D721Med (cell line): ENCODE measurements around the gene TOGARAM2.

Source experiments
- DNase-seq: peaks from one replicate; pipeline ENCODE4 v3.0.0; 2011; ENCODE audit warnings: low spot score; ENCODE audit not compliant: insufficient read length
- FAIRE-seq: peaks from 2 replicates; lab custom pipeline; 2011; peaks lifted over from hg19 to GRCh38; lab: Jason Lieb, UNC
- CTCF ChIP-seq: IDR thresholded peaks from 2 replicates; pipeline ENCODE4 v1.5.1; 2012; ENCODE audit warnings: mild to moderate bottlenecking, control low read depth; ENCODE audit not compliant: insufficient read depth; ENCODE audit errors: missing control alignments

The TOGARAM2 gene

GRCh38 chr2:29035016-29035745 is 54.1 kb downstream of the TOGARAM2 start:
- no peak for TF ChIP-seq CTCF
- no peak for DNase-seq
- FAIRE-seq: no peak

DNA sequence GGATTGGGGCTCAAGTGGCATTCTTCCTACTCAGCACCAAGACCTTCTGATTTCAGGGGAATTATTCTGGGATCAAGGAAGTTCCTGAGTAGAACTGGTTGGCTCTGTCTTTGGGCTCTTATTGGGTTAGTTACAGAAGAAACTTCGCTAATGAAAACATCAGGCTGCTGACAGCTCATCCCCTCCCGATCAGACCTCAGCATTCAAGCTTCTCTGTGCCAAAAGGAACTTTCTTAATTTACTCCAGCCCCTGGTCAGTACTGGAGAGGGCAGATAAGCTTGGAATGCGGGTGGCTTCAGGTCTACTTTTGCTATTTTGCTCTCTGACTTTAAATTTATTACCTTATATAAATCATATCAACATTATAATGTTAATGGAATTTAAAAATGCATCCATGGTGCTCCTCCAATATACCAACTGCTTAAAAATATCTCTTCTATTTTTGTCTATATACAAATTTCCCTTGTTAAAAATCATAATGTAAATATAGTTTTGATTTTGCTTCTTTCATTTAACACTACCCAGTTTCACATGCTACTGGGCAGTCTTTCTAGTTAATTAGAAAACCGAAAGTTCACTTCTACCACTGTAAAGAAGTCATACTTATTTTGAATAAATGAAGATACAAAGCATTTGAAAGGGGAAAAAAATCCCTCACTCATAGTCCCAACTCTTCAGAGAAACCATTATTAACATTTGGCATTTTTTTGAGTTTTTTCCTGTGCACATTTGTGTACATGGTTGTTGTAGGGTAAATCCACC is 58.8 kb downstream of the TOGARAM2 start:
- no peak for TF ChIP-seq CTCF
- no peak for FAIRE-seq
- DNase-seq: no peak

- FAIRE-seq (no peak), DNase-seq (no peak)
- no peak for TF ChIP-seq CTCF
These were observed 59.5 kb downstream of the TOGARAM2 start for GRCh38 chr2:29040552-29040951.

GRCh38 chr2:29041161-29041660 is 60.1 kb downstream of the TOGARAM2 start:
- no peak for TF ChIP-seq CTCF
- DNase-seq (no peak), FAIRE-seq (no peak)

DNA sequence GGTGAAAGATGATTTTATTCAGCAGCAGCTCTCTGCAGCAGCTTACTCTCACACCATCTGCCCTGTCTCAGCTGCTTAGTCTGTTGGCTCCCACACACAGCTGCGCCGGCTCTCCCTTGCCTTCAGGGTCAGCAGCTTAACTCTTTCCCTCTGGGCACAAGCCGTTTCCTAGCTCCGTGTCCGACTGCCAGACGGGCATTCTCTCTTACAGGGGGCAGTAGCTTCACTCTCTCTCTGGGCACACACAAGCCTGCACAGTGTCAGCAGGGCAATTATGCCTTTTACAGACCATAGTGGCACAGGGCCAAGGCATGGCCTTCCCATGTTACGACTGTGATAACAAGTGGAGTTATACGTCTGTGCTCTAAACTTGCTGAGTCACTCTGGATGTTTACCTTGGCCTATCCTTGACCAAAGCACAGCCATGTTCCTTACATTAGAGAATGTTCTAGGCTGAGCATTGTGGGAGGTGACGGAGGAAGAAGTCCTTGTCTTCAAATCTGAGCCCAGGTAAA is 61.5 kb downstream of the TOGARAM2 start:
- DNase-seq: peak; percentile 51
- peak; percentile 78 for FAIRE-seq
- TF ChIP-seq CTCF: no peak

GRCh38 chr2:29044459-29044858 is 63.4 kb downstream of the TOGARAM2 start:
- DNase-seq (no peak), FAIRE-seq (no peak)
- no peak for TF ChIP-seq CTCF
